SK-N-SH treated with all-trans-retinoic acid at 6 μM for 48 hours (cell line): Measurements from ENCODE around the gene TMEM250.

ENCODE experiments used
- ATAC-seq: fragments of 200-7000 bp; cut with Tn5 transposase; 3 replicates; pipeline ENCODE4 v1.9.1; 2020; ENCODE audit warnings: mild to moderate bottlenecking, moderate library complexity
- ARNTL ChIP-seq: fragments of 450-650 bp; formaldehyde crosslinking; IDR thresholded peaks from 2 replicates; pipeline ENCODE4 v1.5.0; 2020; ENCODE audit warnings: low read depth, mild to moderate bottlenecking, moderate library complexity, borderline replicate concordance
- BACH2 ChIP-seq: fragments of 250-450 bp; sonication (Bioruptor Pico); IDR thresholded peaks from 2 replicates; pipeline ENCODE4 v1.9.0; 2021; ENCODE audit warnings: mild to moderate bottlenecking, borderline replicate concordance
- CREB5 ChIP-seq: fragments of 250-450 bp; sonication (Bioruptor Pico); IDR thresholded peaks from 2 replicates; pipeline ENCODE4 v1.5.1; 2020; ENCODE audit warnings: low read depth, mild to moderate bottlenecking, moderate library complexity
- CSDC2 ChIP-seq: fragments of 250-450 bp; sonication (Bioruptor Pico); IDR thresholded peaks from 2 replicates; pipeline ENCODE4 v1.5.0; 2020; ENCODE audit warnings: mild to moderate bottlenecking, moderate library complexity
- GLIS3 ChIP-seq: fragments of 250-450 bp; sonication (Bioruptor Pico); IDR thresholded peaks from 2 replicates; pipeline ENCODE4 v1.5.0; 2020; ENCODE audit warnings: mild to moderate bottlenecking, moderate library complexity
- ISL1 ChIP-seq: fragments of 250-450 bp; sonication (Bioruptor Pico); IDR thresholded peaks from 2 replicates; pipeline ENCODE4 v2.1.2; 2022; ENCODE audit warnings: mild to moderate bottlenecking, moderate library complexity
- OSR1 ChIP-seq: fragments of 250-450 bp; sonication (Bioruptor Pico); IDR thresholded peaks from 2 replicates; pipeline ENCODE4 v1.8.0; 2022; ENCODE audit warnings: moderate library complexity, mild to moderate bottlenecking, inconsistent platforms
- PPARA ChIP-seq: fragments of 250-450 bp; sonication (Bioruptor Pico); IDR thresholded peaks from 2 replicates; pipeline ENCODE4 v1.5.0; 2020; ENCODE audit warnings: mild to moderate bottlenecking, borderline replicate concordance
- RARB ChIP-seq: fragments of 250-450 bp; sonication (Bioruptor Pico); IDR thresholded peaks from 2 replicates; pipeline ENCODE4 v1.8.0; 2021; ENCODE audit warnings: mild to moderate bottlenecking, moderate library complexity
- SNAI2 ChIP-seq: fragments of 250-450 bp; sonication (Bioruptor Pico); IDR thresholded peaks from 2 replicates; pipeline ENCODE4 v1.5.0; 2020; ENCODE audit warnings: mild to moderate bottlenecking, moderate library complexity
- TCF4 ChIP-seq: fragments of 250-450 bp; sonication (Bioruptor Pico); IDR thresholded peaks from 2 replicates; pipeline ENCODE4 v1.8.0; 2021; ENCODE audit warnings: mild to moderate bottlenecking, moderate library complexity, borderline replicate concordance
- TOX ChIP-seq: fragments of 250-450 bp; sonication (Bioruptor Pico); IDR thresholded peaks from 2 replicates; pipeline ENCODE4 v1.8.0; 2021; ENCODE audit warnings: mild to moderate bottlenecking, moderate library complexity, borderline replicate concordance
- TSHZ2 ChIP-seq: fragments of 250-450 bp; sonication (Bioruptor Pico); IDR thresholded peaks from 2 replicates; pipeline ENCODE4 v1.5.0; 2020; ENCODE audit warnings: mild to moderate bottlenecking, moderate library complexity
- ZFP3 ChIP-seq: fragments of 250-450 bp; sonication (Bioruptor Pico); IDR thresholded peaks from 2 replicates; pipeline ENCODE4 v1.5.0; 2020; ENCODE audit warnings: mild to moderate bottlenecking, moderate library complexity
- ZFP30 ChIP-seq: fragments of 450-650 bp; formaldehyde crosslinking; IDR thresholded peaks from 2 replicates; pipeline ENCODE4 v1.5.0; 2022; ENCODE audit warnings: mild to moderate bottlenecking, moderate library complexity
- ZNF565 ChIP-seq: fragments of 450-650 bp; formaldehyde crosslinking; conservative IDR thresholded peaks from 2 replicates; pipeline ENCODE4 v1.5.0; 2020; ENCODE audit warnings: low read depth, mild to moderate bottlenecking, moderate library complexity
- ZNF70 ChIP-seq: fragments of 450-650 bp; formaldehyde crosslinking; IDR thresholded peaks from 2 replicates; pipeline ENCODE4 v1.5.0; 2020; ENCODE audit warnings: mild to moderate bottlenecking, moderate library complexity
- ZNF8 ChIP-seq: fragments of 450-650 bp; formaldehyde crosslinking; IDR thresholded peaks from 2 replicates; pipeline ENCODE4 v1.5.0; 2020; ENCODE audit warnings: mild to moderate bottlenecking, moderate library complexity
- TF ChIP-seq, protein P1 (sequence below): fragments of 250-450 bp; sonication (Bioruptor Pico); IDR thresholded peaks from 2 replicates; pipeline ENCODE4 v1.5.1; 2021; ENCODE audit warnings: mild to moderate bottlenecking, moderate library complexity
- TF ChIP-seq, protein P2 (sequence below): fragments of 250-450 bp; sonication (Bioruptor Pico); IDR thresholded peaks from 2 replicates; pipeline ENCODE4 v1.8.0; 2020; ENCODE audit warnings: mild to moderate bottlenecking, moderate library complexity, borderline replicate concordance
- TF ChIP-seq, protein P3 (sequence below): fragments of 250-450 bp; sonication (Bioruptor Pico); IDR thresholded peaks from 2 replicates; pipeline ENCODE4 v1.8.0; 2021; ENCODE audit warnings: low read depth, mild to moderate bottlenecking, moderate library complexity, borderline replicate concordance

The TMEM250 gene

DNA sequence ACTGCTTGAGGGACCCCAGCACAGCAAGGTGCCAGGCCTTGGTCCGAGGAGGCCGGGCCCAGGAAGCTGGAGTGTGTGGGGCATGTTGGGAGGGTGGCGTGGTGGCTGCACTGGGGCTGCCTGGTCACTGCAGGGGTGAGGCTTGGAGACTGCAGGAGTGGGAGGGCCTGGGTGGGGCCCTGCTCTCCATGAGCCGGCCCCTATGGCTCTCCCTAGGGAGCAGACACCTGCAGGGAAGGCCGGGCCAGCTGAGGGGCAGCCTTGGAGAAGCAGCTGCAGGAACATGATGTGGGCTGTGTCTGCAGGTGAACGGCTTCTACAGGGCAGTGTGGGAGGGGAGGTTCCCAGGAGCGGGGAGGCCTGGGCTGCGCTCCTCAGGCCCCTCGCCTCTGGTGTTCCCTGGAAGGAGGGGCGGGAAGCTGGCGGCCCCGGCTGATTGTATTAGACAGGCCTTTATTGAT lies 41.7 kb upstream of the TMEM250 start:
- no peak for TF ChIP-seq ARNTL (CRISPR knock-in tag)
- TF ChIP-seq GLIS3 (CRISPR knock-in tag) = no peak
- TF ChIP-seq ZNF70 (CRISPR knock-in tag) = no peak
- TF ChIP-seq ISL1 (CRISPR knock-in tag) = no peak
- TF ChIP-seq ZFP3 (CRISPR knock-in tag) = no peak
- TF ChIP-seq CSDC2 = no peak
- TF ChIP-seq OSR1 (CRISPR knock-in tag) = no peak
- no peak for TF ChIP-seq TOX (CRISPR knock-in tag)
- no peak for TF ChIP-seq CREB5 (CRISPR knock-in tag)
- TF ChIP-seq RARB = no peak
- TF ChIP-seq PPARA (CRISPR knock-in tag) = no peak

GRCh38 chr9:136159851-136160250 lies 41.2 kb upstream of the TMEM250 start:
- no peak for ATAC-seq
- TF ChIP-seq BACH2 (CRISPR knock-in tag) (no peak), GLIS3 (CRISPR knock-in tag) (no peak), ISL1 (CRISPR knock-in tag) (no peak), PPARA (CRISPR knock-in tag) (no peak), ZFP30 (CRISPR knock-in tag) (no peak)
- TF ChIP-seq, protein P1, sequence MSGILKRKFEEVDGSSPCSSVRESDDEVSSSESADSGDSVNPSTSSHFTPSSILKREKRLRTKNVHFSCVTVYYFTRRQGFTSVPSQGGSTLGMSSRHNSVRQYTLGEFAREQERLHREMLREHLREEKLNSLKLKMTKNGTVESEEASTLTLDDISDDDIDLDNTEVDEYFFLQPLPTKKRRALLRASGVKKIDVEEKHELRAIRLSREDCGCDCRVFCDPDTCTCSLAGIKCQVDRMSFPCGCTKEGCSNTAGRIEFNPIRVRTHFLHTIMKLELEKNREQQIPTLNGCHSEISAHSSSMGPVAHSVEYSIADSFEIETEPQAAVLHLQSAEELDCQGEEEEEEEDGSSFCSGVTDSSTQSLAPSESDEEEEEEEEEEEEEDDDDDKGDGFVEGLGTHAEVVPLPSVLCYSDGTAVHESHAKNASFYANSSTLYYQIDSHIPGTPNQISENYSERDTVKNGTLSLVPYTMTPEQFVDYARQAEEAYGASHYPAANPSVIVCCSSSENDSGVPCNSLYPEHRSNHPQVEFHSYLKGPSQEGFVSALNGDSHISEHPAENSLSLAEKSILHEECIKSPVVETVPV (CRISPR knock-in tag) = no peak
- TF ChIP-seq, protein P2, sequence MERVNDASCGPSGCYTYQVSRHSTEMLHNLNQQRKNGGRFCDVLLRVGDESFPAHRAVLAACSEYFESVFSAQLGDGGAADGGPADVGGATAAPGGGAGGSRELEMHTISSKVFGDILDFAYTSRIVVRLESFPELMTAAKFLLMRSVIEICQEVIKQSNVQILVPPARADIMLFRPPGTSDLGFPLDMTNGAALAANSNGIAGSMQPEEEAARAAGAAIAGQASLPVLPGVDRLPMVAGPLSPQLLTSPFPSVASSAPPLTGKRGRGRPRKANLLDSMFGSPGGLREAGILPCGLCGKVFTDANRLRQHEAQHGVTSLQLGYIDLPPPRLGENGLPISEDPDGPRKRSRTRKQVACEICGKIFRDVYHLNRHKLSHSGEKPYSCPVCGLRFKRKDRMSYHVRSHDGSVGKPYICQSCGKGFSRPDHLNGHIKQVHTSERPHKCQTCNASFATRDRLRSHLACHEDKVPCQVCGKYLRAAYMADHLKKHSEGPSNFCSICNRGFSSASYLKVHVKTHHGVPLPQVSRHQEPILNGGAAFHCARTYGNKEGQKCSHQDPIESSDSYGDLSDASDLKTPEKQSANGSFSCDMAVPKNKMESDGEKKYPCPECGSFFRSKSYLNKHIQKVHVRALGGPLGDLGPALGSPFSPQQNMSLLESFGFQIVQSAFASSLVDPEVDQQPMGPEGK (CRISPR knock-in tag) = no peak

More for the DNA sequence above, 41.7 kb upstream of the TMEM250 start:
- ATAC-seq = no peak; the same call in 2 of the 3 replicates

DNA sequence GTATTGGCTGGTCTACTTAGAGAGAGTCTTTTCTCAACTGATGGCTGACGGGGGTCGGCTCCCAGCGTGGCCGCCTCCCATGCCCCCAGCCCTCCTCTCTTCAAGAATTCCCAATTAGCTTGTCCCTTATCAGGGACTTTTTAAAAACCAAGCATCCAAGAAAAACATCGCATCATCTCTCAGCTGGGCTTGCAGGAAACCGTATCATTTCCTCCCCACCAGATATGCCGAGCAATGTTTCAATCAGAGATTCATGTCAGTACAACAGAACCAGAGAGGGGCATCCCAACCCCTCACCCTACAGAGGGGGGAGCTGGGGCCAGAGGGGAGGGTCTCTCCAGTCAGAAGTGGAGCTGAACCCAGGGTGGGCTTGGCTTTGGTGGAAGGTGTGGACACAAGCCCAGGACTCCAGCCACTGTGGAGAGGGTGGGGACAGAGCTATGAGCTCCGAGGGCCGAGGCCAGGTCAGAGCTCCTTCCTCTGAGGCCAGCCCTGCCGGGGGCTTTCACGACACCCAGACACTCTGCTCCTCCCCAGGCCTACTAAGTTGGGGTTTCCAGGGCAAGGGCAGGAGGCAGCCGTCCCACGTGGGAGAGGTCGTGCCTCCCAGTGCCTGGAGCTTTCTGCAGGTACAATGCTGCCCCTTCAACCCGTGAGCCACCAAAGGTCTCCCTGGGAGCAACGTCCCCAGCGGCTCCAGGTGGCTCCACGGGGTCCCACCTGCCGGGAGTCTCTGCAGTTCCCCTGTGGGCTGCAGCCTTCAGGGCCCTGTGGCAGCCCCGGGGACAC lies 39.0 kb upstream of the TMEM250 start:
- ATAC-seq = no peak
- TF ChIP-seq GLIS3 (CRISPR knock-in tag) = no peak
- no peak for TF ChIP-seq SNAI2 (CRISPR knock-in tag)
- TF ChIP-seq OSR1 (CRISPR knock-in tag) = no peak
- TF ChIP-seq, protein P3, sequence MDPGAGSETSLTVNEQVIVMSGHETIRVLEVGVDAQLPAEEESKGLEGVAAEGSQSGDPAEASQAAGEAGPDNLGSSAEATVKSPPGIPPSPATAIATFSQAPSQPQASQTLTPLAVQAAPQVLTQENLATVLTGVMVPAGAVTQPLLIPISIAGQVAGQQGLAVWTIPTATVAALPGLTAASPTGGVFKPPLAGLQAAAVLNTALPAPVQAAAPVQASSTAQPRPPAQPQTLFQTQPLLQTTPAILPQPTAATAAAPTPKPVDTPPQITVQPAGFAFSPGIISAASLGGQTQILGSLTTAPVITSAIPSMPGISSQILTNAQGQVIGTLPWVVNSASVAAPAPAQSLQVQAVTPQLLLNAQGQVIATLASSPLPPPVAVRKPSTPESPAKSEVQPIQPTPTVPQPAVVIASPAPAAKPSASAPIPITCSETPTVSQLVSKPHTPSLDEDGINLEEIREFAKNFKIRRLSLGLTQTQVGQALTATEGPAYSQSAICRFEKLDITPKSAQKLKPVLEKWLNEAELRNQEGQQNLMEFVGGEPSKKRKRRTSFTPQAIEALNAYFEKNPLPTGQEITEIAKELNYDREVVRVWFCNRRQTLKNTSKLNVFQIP (CRISPR knock-in tag) = no peak
- TF ChIP-seq ARNTL (CRISPR knock-in tag) = no peak
- TF ChIP-seq TCF4 (CRISPR knock-in tag) = no peak
- no peak for TF ChIP-seq ZNF8
- no peak for TF ChIP-seq ZNF565
- no peak for TF ChIP-seq ZFP3 (CRISPR knock-in tag)
- TF ChIP-seq, protein P2 (CRISPR knock-in tag) = no peak
- TF ChIP-seq TSHZ2 = no peak
- no peak for TF ChIP-seq ZNF70 (CRISPR knock-in tag)
- TF ChIP-seq PPARA (CRISPR knock-in tag) = no peak
- TF ChIP-seq TOX (CRISPR knock-in tag) = no peak
- no peak for TF ChIP-seq BACH2 (CRISPR knock-in tag)
- TF ChIP-seq CSDC2 = no peak
